Measurements from ENCODE around the gene UBXN6. TPM values are rescaled to one million over a fixed set of nuclear protein-coding genes. Genes with fewer than 3 reads are reported as not detected.

The UBXN6 gene
- total RNA-seq, 1 donor from 2014 or later: 63.6 TPM

DNA sequence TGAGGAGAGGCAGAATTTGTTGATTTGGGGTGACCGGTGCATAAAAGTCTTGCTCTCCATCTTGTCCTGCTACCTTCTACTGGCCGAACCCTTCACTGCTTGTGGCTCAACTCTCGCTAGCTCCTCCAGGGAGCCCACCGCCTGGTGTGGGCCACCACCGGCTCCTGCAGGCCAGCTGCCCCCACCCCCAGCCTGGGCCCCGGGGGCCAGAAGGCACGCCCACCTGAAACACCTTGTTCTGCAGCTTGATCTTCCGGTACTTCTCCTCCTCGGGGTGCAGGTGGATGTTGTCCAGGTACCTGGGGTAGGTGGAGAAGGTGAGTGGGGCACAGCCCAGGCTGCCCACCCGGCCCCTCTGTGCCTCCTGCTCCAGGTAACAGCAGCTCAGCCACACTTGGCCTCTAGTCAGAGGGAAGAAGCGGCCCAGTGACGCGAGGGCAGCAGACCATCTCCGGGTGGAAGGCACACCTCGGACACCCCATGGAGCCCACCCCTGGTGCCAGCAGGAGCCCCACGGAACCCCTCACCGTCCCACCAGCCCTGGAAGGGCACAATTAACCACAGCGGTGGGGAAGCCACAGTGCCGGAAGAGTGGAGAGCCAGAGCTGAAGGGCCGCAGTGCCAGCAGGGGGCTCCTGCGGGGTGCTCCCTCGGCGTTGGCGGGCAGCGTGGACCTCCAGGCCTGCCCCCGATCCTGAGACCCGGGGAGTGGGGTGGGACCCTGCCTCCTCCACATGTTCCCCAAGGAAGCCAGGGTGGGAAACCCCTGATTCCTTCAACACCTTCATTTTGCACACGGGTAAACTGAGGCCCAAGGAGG is 10.1 kb downstream of the UBXN6 start:
- Histone ChIP-seq H4K20me1 (ENCODE audit: insufficient read depth, low read length) (peaks cover 40% of the 10 kb centered on the region), H3K79me2 (ENCODE audit: insufficient read depth, low read length) (peaks cover 4% of the 10 kb centered on the region), H3K27ac (ENCODE audit: low read depth, low read length) (no peak overlapping the region), H3K9me3 (ENCODE audit: insufficient read depth, low read depth, low read length) (no peaks in the 10 kb centered on the region), H3K36me3 (ENCODE audit: insufficient read depth, low read length) (peaks cover 12% of the 10 kb centered on the region), H3K27me3 (ENCODE audit: insufficient read depth, low read length) (no peaks in the 10 kb centered on the region), H3K4me1 (ENCODE audit: insufficient read depth, low read length) (no peaks in the 10 kb centered on the region), H2AFZ (ENCODE audit: low read depth, low read length) (no peak overlapping the region), H3K4me3 (ENCODE audit: insufficient read depth, low read depth, low read length) (no peak overlapping the region), H3K4me2 (ENCODE audit: low read length) (no peak overlapping the region), H3K9ac (ENCODE audit: low read length) (no peak overlapping the region)
- Mint-ChIP-seq H3K36me3 (ENCODE audit: low read depth, unreplicated experiment) (peaks cover 11% of the 10 kb centered on the region), H3K27ac (ENCODE audit: unreplicated experiment) (no peak overlapping the region), H3K9me3 (ENCODE audit: unreplicated experiment) (no peaks in the 10 kb centered on the region), H3K4me3 (ENCODE audit: unreplicated experiment) (no peak overlapping the region), H3K27me3 (ENCODE audit: low read depth, unreplicated experiment) (no peaks in the 10 kb centered on the region), H3K4me1 (ENCODE audit: low read depth, unreplicated experiment) (no peaks in the 10 kb centered on the region)
- TF ChIP-seq, protein P1, sequence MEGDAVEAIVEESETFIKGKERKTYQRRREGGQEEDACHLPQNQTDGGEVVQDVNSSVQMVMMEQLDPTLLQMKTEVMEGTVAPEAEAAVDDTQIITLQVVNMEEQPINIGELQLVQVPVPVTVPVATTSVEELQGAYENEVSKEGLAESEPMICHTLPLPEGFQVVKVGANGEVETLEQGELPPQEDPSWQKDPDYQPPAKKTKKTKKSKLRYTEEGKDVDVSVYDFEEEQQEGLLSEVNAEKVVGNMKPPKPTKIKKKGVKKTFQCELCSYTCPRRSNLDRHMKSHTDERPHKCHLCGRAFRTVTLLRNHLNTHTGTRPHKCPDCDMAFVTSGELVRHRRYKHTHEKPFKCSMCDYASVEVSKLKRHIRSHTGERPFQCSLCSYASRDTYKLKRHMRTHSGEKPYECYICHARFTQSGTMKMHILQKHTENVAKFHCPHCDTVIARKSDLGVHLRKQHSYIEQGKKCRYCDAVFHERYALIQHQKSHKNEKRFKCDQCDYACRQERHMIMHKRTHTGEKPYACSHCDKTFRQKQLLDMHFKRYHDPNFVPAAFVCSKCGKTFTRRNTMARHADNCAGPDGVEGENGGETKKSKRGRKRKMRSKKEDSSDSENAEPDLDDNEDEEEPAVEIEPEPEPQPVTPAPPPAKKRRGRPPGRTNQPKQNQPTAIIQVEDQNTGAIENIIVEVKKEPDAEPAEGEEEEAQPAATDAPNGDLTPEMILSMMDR (IDR thresholded peaks at IDR 0.05; ENCODE audit: insufficient read depth, low read depth, low read length): no peak
- no peak for TF ChIP-seq EZH2 (IDR thresholded peaks at IDR 0.05; ENCODE audit: insufficient read depth, low read length)
- DNase-seq (ENCODE audit: low read depth) (no peak), FAIRE-seq (no peak)

DNA sequence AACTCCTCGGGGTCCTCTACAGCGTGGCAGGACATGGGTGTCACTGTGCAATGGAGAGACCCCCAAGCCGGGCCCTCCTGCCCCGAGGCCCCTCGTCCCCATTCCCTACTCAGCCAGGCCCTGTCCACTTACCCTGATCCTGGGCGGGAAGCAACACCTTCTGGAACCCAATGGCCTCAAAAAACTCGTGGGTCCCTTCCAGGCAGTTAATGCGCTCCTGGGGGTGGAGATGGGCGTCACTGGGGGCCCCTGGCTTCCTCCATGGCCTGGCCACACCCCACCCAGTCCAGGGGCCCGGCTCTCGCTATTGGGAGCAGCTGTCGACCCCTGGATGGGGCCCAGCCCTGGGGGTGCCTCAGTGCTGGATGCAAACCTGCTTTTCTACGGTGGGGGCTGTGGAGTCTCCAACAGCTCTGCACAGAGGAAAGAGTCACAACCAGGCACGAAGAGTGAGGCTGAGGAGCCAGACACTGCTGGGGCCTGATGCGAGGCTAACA is 10.8 kb downstream of the UBXN6 start:
- H2AFZ ChIP-seq (ENCODE audit: low read depth, low read length): no peak overlapping the region
- Mint-ChIP-seq H3K9me3 (ENCODE audit: unreplicated experiment) (no peaks in the 10 kb centered on the region), H3K36me3 (ENCODE audit: low read depth, unreplicated experiment) (peaks cover 11% of the 10 kb centered on the region), H3K4me1 (ENCODE audit: low read depth, unreplicated experiment) (no peaks in the 10 kb centered on the region), H3K4me3 (ENCODE audit: unreplicated experiment) (no peak overlapping the region), H3K27me3 (ENCODE audit: low read depth, unreplicated experiment) (no peaks in the 10 kb centered on the region), H3K27ac (ENCODE audit: unreplicated experiment) (no peak overlapping the region)
- FAIRE-seq: no peak
- H3K4me1 ChIP-seq (ENCODE audit: insufficient read depth, low read length): no peaks in the 10 kb centered on the region
- H4K20me1 ChIP-seq (ENCODE audit: insufficient read depth, low read length): peaks cover 38% of the 10 kb centered on the region
- H3K27ac ChIP-seq (ENCODE audit: low read depth, low read length): no peak overlapping the region
- peaks cover 4% of the 10 kb centered on the region for H3K79me2 ChIP-seq (ENCODE audit: insufficient read depth, low read length)
- H3K9me3 ChIP-seq (ENCODE audit: insufficient read depth, low read depth, low read length): no peaks in the 10 kb centered on the region
- peaks cover 12% of the 10 kb centered on the region for H3K36me3 ChIP-seq (ENCODE audit: insufficient read depth, low read length)
- TF ChIP-seq EZH2 (IDR thresholded peaks at IDR 0.05; ENCODE audit: insufficient read depth, low read length): no peak
- TF ChIP-seq, protein P1 (IDR thresholded peaks at IDR 0.05; ENCODE audit: insufficient read depth, low read depth, low read length): no peak
- no peak for DNase-seq (ENCODE audit: low read depth)
- H3K9ac ChIP-seq (ENCODE audit: low read length): no peak overlapping the region
- H3K27me3 ChIP-seq (ENCODE audit: insufficient read depth, low read length): no peaks in the 10 kb centered on the region
- H3K4me2 ChIP-seq (ENCODE audit: low read length): no peak overlapping the region
- no peak overlapping the region for H3K4me3 ChIP-seq (ENCODE audit: insufficient read depth, low read depth, low read length)
